HG03045 (cell line): ENCODE results near the gene GALNT17.
"Not testable (repeated sequence)": the region's sequence is repeated elsewhere in the genome, so short reads cannot be mapped to it uniquely, and the experiment has no call there.

ENCODE experiments used
- ATAC-seq: cut with Tn5 transposase; IDR thresholded peaks from one replicate; pipeline ENCODE4 v1.9.1; 2021; ENCODE audit warnings: mild to moderate bottlenecking, moderate library complexity; ENCODE audit not compliant: unreplicated experiment

Gene GALNT17

GRCh38 chr7:71229699-71230098 lies 97.8 kb downstream of the GALNT17 start:
- no peak for ATAC-seq

- no peak for ATAC-seq
Measured at GRCh38 chr7:71235253-71235652, 103.3 kb downstream of the GALNT17 start.

GRCh38 chr7:71236230-71237105 lies 104.5 kb downstream of the GALNT17 start:
- ATAC-seq = no peak

GRCh38 chr7:71237945-71238344 lies 106.0 kb downstream of the GALNT17 start:
- no peak for ATAC-seq

GRCh38 chr7:71238581-71239295 lies 106.8 kb downstream of the GALNT17 start:
- no peak for ATAC-seq

- no peak for ATAC-seq
Measured at GRCh38 chr7:71239586-71240268, 107.8 kb downstream of the GALNT17 start.

GRCh38 chr7:71243736-71244410 lies 111.9 kb downstream of the GALNT17 start:
- no peak for ATAC-seq

- ATAC-seq = no peak
Measured at GRCh38 chr7:71245038-71245437, 113.1 kb downstream of the GALNT17 start.

- ATAC-seq = no peak
Measured at GRCh38 chr7:71251706-71252105, 119.8 kb downstream of the GALNT17 start.

GRCh38 chr7:71254751-71255150 lies 122.8 kb downstream of the GALNT17 start:
- no peak for ATAC-seq

- no peak for ATAC-seq
Measured at GRCh38 chr7:71255537-71256178, 123.7 kb downstream of the GALNT17 start.

GRCh38 chr7:71261066-71261465 lies 129.1 kb downstream of the GALNT17 start:
- no peak for ATAC-seq

GRCh38 chr7:71262834-71263233 lies 130.9 kb downstream of the GALNT17 start:
- ATAC-seq = not testable (repeated sequence)

- no peak for ATAC-seq
Measured at GRCh38 chr7:71264005-71264404, 132.1 kb downstream of the GALNT17 start.

- no peak for ATAC-seq
Measured at GRCh38 chr7:71266912-71267311, 135.0 kb downstream of the GALNT17 start.

- no peak for ATAC-seq
Measured at GRCh38 chr7:71267734-71268469, 136.0 kb downstream of the GALNT17 start.

- no peak for ATAC-seq
Measured at GRCh38 chr7:71270558-71270957, 138.6 kb downstream of the GALNT17 start.

GRCh38 chr7:71271203-71271602 lies 139.3 kb downstream of the GALNT17 start:
- ATAC-seq = no peak

- no peak for ATAC-seq
Measured at GRCh38 chr7:71272509-71273490, 140.9 kb downstream of the GALNT17 start.
